CD4-positive, alpha-beta T cell treated with Interleukin-12 subunit alpha and Interleukin-12 subunit beta, for 1 hour (primary cell): ENCODE measurements around the gene TMEM169.
"Not testable (repeated sequence)": the region's sequence is repeated elsewhere in the genome, so short reads cannot be mapped to it uniquely, and the experiment has no call there.

ENCODE experiments used
- DNase-seq: peaks from one replicate; pipeline ENCODE4 v3.0.0-alpha.2; 2020

Gene TMEM169

GRCh38 chr2:216072473-216072872, 9.2 kb upstream of the TMEM169 start:
- DNase-seq: no peak

- DNase-seq: no peak
These were observed 7.9 kb upstream of the TMEM169 start for GRCh38 chr2:216073773-216074172.

DNA sequence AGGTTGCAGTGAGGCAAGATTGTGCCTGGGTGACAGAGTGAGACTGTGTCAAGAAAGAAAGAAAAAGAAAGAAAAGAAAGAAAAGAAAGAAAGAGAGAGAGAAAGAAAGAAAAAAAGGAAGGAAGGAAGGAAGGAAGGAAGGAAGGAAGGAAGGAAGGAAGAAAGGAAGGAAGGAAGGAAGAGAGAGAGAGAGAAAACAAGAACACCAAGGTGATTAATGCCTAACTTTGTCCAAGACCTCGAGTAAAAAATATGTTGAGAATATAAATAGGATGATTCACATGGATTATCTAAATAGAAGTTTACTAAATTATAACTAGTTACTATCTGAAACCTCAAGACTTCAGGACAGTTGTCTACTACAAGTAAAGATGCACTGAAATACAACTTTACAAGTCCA, 7.3 kb upstream of the TMEM169 start:
- DNase-seq: no peak

GRCh38 chr2:216074794-216075193, 6.9 kb upstream of the TMEM169 start:
- no peak for DNase-seq

- DNase-seq: no peak
These were observed 5.9 kb upstream of the TMEM169 start for GRCh38 chr2:216075510-216076485.

DNA sequence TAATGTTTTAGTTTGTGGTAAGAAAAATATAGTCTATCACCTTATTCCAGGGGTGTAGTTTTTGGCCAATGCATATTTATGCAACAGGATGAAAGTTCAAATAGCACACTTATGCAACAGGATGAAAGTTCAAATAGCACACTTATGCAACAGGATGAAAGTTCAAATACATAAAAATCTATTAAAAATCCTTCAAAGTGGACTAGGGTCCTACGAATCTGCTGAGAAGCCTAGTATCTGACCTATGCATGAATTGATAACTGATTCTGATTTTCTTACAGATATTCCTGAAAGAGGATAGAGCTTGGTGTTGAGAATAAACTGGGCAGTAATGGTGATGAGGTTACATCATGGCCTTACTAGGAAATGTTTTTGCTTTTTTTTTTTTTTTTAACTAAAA, 2.9 kb upstream of the TMEM169 start:
- DNase-seq: no peak

GRCh38 chr2:216080048-216080447, 1.7 kb upstream of the TMEM169 start:
- DNase-seq: not testable (repeated sequence)

DNA sequence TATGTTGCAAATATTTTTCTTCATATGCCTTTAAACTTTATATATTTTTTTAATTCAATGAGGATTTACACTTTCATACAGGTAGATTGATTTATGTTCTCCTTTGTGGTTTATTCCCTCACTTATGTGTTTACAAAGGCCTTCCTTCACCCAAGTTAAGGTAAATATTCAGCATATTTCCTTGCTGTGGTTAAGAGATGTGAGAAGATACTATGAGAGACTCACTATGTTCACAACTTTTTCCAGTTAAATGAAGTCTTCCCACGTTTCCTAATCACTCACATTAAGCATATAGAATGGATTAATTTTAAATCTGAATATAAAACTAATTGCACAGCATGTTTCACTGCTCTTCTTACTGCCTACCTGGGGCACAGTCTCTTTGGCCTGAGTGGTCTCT, 707 bp upstream of the TMEM169 start:
- no peak for DNase-seq

GRCh38 chr2:216082117-216082711, 495 bp downstream of the TMEM169 start:
- DNase-seq: no peak

DNA sequence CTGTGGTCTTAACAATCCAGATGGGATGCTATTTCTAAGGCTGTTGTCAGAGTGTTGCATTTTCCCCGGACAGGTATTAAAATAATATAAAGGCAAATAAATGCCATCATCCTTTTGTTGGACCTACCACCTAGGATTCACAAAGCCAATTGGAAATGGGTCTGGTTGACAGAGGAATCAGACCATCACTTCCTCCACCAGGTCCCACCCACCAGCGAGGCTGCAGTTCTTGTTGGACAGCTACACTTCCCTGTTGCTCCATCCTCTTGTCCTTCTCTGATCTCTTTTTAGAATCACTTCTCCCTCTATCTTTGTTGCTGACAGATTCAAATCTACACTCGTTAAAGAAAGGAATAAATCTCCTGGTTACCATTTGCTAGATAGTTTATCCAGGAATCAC, 1.1 kb downstream of the TMEM169 start:
- no peak for DNase-seq

- DNase-seq: no peak
These were observed 2.0 kb downstream of the TMEM169 start for GRCh38 chr2:216083464-216084281.

DNA sequence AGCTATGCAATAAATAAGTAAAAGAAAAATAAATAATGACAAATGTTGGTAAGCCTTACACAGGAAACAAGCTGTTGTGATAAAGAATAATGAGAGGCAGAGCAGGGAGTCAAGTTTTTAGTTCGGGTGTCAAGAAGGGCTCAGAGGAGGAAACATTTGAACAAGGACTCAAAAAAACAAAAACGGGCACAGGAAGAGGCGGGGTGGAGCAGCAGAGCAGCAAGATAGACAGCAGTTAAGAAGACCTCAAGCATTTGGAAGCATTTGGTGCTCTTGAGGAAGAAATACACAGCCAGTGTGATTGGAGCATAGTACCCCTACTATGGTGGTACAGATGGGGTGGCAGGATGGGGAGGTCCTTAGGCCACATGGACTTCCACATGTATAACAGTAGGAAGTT, 2.8 kb downstream of the TMEM169 start:
- DNase-seq: peak; percentile 34

DNA sequence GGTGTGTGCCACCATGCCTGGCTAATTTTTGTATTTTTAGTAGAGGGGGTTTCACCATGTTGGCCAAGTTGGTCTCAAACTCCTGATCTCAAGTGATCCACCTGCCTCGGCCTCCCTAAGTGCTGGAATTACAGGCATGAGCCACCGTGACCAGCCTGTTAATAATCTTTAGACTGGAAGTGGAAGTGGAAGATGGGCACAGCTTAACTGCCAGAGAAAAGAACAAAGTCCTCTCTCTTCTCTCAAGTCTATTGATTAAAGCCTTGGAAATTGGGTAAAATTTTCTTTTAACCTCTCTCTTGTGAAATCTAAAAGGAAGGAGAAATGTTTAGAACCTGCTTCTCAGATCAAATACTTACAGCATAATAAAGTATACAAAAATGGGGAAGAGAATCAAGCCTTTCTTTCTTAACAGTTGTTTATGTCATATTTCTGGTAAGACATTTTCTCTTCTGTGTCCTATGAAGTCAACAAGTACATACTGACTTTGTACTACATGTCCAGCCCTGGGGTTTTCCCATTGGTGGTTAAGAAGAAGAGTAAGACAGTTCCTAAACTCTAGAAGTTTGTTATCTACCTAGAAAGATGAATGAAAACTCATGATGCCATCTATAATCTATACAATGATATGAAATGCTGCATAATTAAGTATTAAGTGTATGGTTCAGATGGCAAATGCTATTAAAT, 4.6 kb downstream of the TMEM169 start:
- DNase-seq: no peak

GRCh38 chr2:216090369-216090786, 8.7 kb downstream of the TMEM169 start:
- no peak for DNase-seq

GRCh38 chr2:216092646-216093045, 10.9 kb downstream of the TMEM169 start:
- no peak for DNase-seq

GRCh38 chr2:216094701-216095100, 13.0 kb downstream of the TMEM169 start:
- no peak for DNase-seq

DNA sequence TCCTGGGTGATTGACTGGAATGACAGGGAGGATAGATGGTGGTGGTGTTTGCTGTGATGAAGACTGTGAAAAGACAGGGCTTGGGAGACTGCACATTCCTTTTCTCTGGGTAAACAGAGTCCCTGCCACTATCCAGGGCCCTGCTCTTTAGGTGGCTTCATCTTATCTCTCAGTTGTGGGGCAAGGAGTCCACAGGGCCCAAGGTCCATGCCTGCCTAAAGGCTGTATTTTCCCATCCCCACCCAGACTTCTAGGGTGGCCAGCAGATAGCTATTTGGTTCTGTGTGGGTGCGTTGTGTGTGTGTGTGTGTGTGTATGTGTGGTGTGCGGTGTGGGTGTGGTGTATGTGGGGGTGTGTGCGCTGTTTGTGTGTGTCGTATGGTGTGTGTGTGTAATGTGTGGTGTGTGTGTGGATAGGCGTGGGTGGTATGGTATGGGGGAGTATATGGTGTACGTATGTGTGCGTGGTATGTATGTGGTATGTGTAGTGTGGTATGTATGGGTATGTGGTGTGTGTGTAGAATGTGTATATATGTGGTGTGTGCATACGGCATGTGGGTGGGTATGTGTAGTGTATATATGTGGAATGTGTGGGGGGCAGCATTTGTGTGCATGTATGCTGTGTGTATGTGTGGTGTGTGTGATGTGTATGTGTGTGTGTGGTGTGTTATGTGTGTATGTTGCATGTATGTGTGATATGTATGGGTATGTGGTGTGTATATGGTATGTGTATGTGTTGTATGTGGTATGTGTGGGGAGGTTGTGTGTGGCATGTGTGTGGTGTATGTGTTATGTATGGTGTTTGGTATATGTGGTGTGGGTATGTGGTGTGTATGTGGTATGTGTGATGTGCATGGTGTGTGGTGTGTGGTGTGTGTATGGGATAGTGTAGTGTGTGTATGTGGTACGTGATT, 17.0 kb downstream of the TMEM169 start:
- no peak for DNase-seq

- no peak for DNase-seq
These were observed 19.4 kb downstream of the TMEM169 start for GRCh38 chr2:216101109-216101508.

- no peak for DNase-seq
These were observed 21.5 kb downstream of the TMEM169 start for GRCh38 chr2:216103213-216103612.

- no peak for DNase-seq
These were observed 23.0 kb downstream of the TMEM169 start for GRCh38 chr2:216104691-216105090.

DNA sequence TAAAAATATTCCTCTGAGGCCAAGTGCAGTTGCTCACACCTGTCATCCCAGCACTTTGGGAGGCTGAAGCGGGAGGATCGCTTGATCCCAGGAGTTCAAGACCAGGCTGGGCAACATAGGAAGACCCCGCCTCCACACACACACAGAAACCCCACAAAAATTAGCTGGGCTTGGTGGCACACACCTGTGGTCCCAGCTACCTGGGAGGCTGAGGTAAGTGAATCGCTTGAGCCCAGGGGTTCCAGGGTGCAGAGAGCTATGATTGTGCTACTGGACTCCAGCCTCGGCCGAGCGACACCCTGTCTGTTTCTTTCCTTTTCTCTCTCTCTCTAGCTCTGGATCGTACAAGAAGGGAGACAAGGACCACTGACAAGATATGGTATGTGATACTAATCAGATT, 25.6 kb downstream of the TMEM169 start:
- DNase-seq: no peak

DNA sequence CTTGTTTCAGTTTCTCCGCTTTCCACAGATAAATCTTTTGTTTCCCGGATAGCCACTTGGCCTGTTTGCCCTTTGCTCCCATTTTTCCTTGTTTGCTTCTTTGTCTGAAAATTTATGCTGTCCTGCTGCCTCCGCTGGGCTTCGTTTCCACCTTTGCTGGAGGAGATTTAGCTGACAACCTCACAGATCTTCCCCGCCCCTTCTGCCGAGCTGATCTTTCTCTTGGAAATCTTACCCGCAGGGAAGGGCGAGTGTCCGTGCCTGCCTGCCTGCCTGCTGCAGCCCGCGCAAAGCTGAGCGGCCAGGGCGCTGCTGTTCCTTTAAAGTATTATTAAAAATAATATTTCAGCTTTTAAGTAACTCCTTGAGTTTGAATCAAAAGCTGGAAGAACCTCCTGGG, 26.0 kb downstream of the TMEM169 start:
- no peak for DNase-seq
